ENCODE data around the gene CAPN1.
"Not testable (repeated sequence)": the region's sequence is repeated elsewhere in the genome, so short reads cannot be mapped to it uniquely, and the experiment has no call there.

Gene CAPN1

DNA sequence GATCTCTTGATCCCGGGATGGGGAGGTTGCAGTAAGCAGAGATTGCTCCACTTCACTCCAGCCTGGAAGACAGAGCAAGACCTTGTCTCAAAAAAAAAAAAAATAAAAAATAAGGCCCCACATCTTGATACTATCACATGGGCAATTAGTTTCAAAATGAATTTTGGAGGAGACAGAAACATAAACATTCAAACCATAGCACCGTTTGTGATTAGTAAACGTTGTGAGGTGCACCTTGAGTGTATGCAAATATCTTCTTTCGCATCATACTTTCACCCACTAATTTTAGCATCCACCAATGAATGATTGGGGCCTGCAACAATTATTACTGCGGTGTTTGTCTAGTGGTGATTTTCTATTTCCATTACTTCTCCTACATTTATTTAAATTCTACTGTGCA, 22.7 kb upstream of the CAPN1 start:
- no peak for DNase-seq (ENCODE audit: extremely low read depth in 1 of 2, low read depth in 1 of 2)

DNA sequence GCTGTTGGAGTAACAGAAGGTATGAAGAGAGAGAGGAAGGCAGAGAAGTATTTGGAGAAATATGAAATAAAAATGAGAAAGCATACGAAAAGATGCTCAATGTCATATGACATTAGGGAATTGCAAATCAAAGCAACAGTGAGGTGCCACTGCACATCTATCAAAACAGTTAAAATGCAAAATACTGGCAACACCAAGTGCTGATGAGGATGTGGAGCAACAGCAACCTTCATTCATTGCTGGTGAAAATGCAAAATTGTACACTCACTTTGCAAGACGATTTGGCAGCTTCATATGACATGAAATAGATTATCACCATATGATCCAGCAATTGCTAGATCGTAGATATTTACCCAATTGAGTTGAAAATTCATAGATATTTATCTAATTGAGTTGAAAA, 21.1 kb upstream of the CAPN1 start:
- DNase-seq (ENCODE audit: extremely low read depth in 1 of 2, low read depth in 1 of 2) = no peak

GRCh38 chr11:65163684-65164083, 18.0 kb upstream of the CAPN1 start:
- no peak for DNase-seq (ENCODE audit: extremely low read depth in 1 of 2, low read depth in 1 of 2)

DNA sequence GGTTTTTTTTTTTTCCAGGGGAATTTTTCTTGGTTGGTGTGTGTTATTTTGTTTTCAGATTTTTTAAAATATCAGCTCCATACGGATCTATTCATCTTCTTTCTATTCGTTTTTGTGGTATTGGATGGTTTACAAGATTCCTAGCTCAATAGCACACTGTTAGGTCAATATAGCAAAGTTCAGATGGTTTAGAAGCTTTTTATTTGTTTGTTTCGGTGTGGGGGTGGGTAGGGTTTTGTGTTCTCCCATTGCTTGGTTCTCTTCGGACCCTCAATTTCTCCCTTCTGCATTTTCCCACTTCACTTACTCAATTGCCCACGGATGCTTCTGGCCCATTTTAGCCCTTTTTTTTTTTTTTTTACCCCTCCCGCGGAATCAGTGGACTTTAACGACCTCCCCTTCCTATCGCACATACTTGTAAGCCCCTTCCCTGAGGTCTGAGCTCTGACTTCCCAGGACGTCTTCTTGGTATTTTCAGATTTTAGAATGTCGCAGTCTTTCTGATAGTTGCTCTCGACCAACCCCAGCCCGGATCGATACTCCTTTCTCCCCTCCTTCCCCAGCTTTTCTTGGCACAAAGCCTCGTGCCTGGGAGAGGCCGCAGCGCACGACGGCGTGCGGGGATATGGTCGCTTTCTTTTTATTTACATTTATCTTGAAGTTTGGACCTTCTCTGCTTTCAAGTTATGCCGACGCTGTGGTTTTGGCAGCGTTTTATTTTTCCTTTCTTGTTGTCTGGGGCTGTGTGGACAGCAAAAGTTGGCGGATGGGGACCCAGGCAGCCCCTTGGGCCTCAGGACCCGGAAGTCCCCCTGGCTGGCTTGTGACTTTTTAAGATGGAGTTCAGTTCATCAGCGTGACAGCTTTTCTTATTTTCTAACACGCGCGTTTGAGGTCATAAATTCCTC, 16.1 kb upstream of the CAPN1 start:
- no peak for DNase-seq (ENCODE audit: extremely low read depth in 1 of 2, low read depth in 1 of 2)

DNA sequence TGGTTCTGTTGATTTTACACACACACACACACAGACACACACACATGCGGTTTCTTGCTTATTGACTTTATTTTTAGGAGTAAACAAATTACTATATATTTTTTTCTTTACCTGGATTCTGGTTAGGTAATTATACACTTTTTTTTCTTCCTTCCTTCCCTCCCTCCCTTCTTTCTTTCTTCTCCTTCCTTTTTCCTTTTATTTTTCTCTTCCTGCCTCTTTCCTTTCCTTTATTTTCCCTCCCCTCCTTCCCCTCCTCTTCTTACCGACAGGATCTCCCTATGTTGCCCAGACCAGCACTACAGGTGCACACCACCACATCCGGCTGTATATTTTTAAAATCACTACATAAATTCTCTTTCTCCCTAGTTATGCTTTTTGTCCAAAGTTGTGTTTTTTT, 14.8 kb upstream of the CAPN1 start:
- DNase-seq (ENCODE audit: extremely low read depth in 1 of 2, low read depth in 1 of 2) = no peak

GRCh38 chr11:65167656-65168055, 14.1 kb upstream of the CAPN1 start:
- no peak for DNase-seq (ENCODE audit: extremely low read depth in 1 of 2, low read depth in 1 of 2)

DNA sequence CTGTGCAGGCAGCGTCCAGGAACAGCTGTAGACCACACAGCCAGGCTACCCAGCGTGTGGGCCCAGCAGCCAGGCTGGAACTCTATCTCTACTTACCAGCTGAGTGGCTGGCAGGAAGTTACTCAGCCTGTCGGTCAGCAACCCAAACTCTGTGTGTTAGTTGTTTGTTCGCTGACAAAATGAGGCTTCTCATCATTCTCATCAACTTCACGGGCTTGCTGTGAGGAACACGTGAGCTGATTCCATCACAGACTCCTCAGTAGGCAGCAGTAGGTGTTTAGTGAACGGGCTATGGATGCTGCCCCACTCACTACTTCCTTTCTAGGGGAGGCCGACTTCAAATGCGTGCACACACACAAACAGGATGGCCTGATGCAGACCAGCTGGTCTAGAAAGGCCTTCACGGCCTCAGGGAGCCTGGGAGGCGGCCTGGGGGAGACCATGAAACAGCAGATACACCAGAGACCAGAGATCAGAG, 12.5 kb upstream of the CAPN1 start:
- DNase-seq (ENCODE audit: extremely low read depth in 1 of 2, low read depth in 1 of 2) = no peak

- DNase-seq (ENCODE audit: extremely low read depth in 1 of 2, low read depth in 1 of 2) = no peak
Observed at GRCh38 chr11:65170058-65170534, 11.6 kb upstream of the CAPN1 start, which contains the start of gene SPDYC. Gene SPDYC, plus strand, starts transcription at chr11:65170233. Its CDS starts 1,125 bp downstream, at chr11:65171358.

DNA sequence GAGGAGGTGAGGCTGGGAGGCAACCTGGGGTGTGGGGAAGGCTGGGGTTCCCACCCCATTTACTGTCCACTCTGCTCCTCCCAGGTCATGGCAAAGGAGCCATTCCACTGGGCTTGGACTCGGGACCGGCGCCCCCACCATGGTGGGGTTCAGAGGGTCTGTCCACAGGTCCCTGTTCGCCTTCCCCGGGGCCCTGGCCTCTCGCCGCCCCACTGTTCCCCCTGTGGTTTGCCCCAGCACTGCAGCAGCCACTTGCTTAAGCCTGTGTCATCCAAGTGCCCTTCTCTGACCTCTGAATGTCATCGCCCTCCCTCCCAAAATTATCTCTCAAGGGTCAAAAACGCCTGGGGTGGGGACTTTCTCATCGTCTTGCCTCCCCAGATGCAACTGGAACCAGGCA, 9.1 kb upstream of the CAPN1 start:
- DNase-seq (ENCODE audit: extremely low read depth in 1 of 2, low read depth in 1 of 2) = no peak

GRCh38 chr11:65174571-65175010, 7.1 kb upstream of the CAPN1 start:
- DNase-seq (ENCODE audit: extremely low read depth in 1 of 2, low read depth in 1 of 2) = not testable (repeated sequence)

- DNase-seq (ENCODE audit: extremely low read depth in 1 of 2, low read depth in 1 of 2) = peak; percentile 31 to 34
Observed at GRCh38 chr11:65180877-65181568, 705 bp upstream of the CAPN1 start.

DNA sequence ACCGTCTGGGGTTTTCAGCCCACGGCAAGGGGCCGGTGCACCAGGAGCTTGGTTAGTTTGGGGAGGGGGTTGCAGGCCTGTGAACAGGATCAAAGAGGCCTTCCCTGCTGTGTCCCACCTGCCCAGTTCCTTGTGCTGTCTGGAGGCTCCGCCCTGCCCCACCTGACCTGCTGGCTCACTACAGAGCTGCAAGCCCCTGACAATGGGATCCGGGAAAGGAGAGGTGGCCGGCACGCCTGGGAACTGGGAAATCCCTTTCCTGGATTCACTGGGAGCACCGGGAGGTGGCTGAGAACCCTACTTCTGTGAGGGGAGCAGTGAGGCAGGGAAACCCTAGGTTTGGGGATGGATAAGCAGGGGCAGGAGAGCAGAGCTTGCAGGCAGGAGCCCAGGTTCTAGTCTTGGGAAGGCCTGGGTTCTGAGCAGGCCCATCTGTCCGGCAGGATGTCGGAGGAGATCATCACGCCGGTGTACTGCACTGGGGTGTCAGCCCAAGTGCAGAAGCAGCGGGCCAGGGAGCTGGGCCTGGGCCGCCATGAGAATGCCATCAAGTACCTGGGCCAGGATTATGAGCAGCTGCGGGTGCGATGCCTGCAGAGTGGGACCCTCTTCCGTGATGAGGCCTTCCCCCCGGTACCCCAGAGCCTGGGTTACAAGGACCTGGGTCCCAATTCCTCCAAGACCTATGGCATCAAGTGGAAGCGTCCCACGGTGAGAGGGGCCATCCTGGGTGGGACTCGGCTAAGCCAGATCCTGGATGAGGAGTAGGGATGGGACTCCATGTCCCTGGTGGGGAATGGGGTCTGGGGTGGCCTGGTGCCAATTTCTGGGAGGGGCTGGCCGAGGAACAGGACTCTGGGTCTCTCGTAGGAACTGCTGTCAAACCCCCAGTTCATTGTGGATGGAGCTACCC, 786 bp downstream of the CAPN1 start:
- DNase-seq (ENCODE audit: extremely low read depth in 1 of 2, low read depth in 1 of 2) = no peak

GRCh38 chr11:65183201-65183891, 1.6 kb downstream of the CAPN1 start:
- DNase-seq (ENCODE audit: extremely low read depth in 1 of 2, low read depth in 1 of 2) = no peak

DNA sequence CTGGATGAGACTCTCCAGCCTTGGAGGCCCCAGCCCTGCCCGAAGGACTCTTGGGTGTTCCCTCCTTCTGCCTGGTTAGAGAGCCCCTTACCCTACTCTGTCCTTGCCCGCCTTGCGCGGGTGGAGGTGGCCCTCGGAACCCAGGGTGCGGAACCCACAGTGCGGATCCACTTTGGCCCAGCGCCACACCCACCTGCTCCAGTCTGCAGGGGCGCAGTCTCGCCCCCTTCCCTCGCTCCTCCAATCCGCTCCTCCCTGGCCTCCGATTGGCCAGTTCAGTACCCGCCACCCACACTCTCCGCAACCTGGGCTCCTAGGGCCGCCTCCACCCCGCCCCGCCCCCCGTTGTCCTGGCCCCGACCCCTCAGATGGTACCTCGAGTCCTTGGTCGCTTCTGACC, 2.4 kb downstream of the CAPN1 start:
- no peak for DNase-seq (ENCODE audit: extremely low read depth in 1 of 2, low read depth in 1 of 2)

DNA sequence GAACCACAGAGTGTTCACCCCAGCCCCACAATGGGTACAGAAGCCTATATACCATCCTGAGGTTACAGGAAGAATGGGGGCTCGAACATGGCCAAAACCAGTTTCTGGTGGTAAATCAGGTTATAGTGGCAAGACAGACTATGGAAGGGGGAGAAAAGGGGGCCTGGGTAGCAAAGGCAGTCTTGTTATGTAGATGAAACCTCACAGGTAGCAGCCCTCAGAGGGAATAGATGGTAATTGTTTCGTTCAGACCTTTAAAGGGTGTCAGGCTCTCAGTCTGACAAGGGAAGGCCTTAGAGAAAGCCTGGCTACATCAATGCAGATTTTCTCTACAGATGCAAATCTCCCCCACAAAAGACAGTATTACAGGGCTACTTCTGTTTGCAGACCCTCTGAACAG, 3.4 kb downstream of the CAPN1 start:
- no peak for DNase-seq (ENCODE audit: extremely low read depth in 1 of 2, low read depth in 1 of 2)

- DNase-seq (ENCODE audit: extremely low read depth in 1 of 2, low read depth in 1 of 2) = no peak
Observed at GRCh38 chr11:65185869-65186341, 4.2 kb downstream of the CAPN1 start.

DNA sequence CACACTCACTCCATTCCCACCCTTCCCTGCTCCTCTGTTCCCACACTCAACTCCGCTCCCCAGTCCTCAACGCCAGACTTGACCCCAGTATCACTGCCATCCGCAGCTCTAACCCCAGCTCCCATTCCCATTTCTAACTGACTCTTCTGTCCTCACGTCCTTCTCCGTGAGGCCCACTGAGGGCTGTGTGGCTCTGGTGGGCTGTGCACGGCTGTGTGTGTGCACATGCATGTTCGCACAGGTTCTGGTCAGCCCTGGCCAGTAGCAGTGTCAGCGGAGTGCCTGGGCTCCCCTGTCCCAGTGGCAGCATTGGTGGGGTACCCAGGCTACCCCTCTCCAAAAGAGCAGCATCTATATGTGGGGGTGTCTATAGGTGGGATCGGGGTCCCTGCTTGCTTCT, 5.0 kb downstream of the CAPN1 start:
- DNase-seq (ENCODE audit: extremely low read depth in 1 of 2, low read depth in 1 of 2) = no peak

DNA sequence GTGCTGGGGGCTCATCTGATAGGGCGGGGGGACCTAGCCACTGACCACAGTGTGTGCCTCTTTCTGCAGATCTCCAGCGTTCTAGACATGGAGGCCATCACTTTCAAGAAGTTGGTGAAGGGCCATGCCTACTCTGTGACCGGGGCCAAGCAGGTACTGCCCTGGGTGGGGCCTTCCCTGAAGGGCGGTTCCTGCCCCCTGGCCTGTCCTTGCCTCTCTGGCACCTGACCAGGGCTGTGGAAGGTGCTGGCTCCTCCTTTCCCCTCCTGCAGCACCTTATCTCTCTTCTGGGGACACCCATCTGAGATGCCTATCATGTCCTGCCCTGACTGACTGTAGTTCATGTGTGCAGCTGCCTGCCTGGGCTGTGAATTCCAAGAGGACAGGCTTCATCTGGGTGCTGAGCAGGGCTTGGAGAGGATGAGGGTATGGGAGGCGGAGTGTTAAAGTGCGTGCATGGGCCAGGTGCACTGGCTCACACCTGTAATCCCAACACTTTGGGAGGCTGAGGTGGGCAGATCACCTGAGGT, 5.5 kb downstream of the CAPN1 start:
- DNase-seq (ENCODE audit: extremely low read depth in 1 of 2, low read depth in 1 of 2) = no peak

DNA sequence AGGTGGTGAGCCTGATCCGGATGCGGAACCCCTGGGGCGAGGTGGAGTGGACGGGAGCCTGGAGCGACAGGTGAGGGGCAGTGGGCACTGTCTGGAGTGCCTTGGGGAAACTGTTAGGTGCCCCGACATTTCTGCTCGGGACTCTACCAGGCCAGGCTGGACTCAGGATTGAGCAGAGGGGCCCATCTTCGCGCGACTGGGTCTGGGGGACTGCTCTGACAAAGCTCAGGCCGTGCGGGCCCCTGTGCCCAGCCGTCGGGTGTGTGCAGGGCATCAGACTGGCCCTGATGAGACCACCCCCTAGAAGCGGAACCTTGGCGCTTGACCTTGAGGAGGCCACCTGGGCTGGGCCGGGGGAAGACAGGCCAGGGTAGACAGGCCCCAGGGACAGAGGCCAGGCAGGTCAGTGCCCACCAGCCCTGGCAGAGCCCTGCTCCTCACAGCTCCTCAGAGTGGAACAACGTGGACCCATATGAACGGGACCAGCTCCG, 6.3 kb downstream of the CAPN1 start:
- DNase-seq (ENCODE audit: extremely low read depth in 1 of 2, low read depth in 1 of 2) = no peak

- no peak for DNase-seq (ENCODE audit: extremely low read depth in 1 of 2, low read depth in 1 of 2)
Observed at GRCh38 chr11:65188486-65188885, 6.8 kb downstream of the CAPN1 start.

Data from stimulated activated CD8-positive, alpha-beta memory T cell treated with anti-CD3 and anti-CD28 coated beads, Interleukin-7, amount 100 ng/mL, for 48 hours (primary cell).